Endothelial cell of umbilical vein (primary cell): ENCODE results near the gene AARS2. TPM values are rescaled to one million over a fixed set of nuclear protein-coding genes. Genes with fewer than 3 reads are reported as not detected.

Experiments used
- BruUV-seq: library from RNA; stranded (reverse); fragments of 400-500 nt; replicated peaks from 2 replicates; lab custom pipeline; 2021; lab: Mats Ljungman, UMichigan
- CTCF ChIA-PET: fragments of 300-600, 350-600 bp; sonication (Branson Sonifier 250); formaldehyde crosslinking; loops from one replicate; lab custom pipeline; 2021; ENCODE audit warnings: antibody characterized with exemption, inconsistent platforms; lab: Charles Lee
- POLR2A ChIA-PET: fragments of 300-600, 350-600 bp; sonication (Branson Sonifier 250); formaldehyde crosslinking; loops from one replicate; lab custom pipeline; 2021; ENCODE audit warnings: antibody characterized with exemption, inconsistent platforms; lab: Charles Lee
- DNase-seq: peaks from one replicate; pipeline ENCODE4 v3.0.0-alpha.2; 2011; ENCODE audit warnings: low read depth, low spot score
- FAIRE-seq: peaks from 2 replicates; lab custom pipeline; 2011; peaks lifted over from hg19 to GRCh38; lab: Jason Lieb, UNC
- H2AFZ ChIP-seq: 2 replicates; pipeline ENCODE4 v1.6.0; 2012; ENCODE audit warnings: low read depth, low read length, control low read depth, inconsistent platforms
- H3K27ac ChIP-seq: 2 replicates; pipeline ENCODE4 v1.5.1; 2011; ENCODE audit warnings: low read depth, mild to moderate bottlenecking, control low read depth, low read length, moderate library complexity; ENCODE audit not compliant: insufficient read depth
- H3K27me3 ChIP-seq, 2 experiments: 2 replicates each; pipeline versions ENCODE4 v1.6.0 to v1.6.1; 2011; ENCODE audit warnings: low read length in 2 of 2, mixed read lengths in 1 of 2; ENCODE audit not compliant: control insufficient read depth in 2 of 2, insufficient read depth in 2 of 2
- H3K36me3 ChIP-seq, 2 experiments: 2 replicates in 1 of 2; 3 replicates in 1 of 2; pipeline ENCODE4 v1.5.1; 2011; ENCODE audit warnings: low read length in 2 of 2, mild to moderate bottlenecking in 1 of 2, moderate library complexity in 1 of 2; ENCODE audit not compliant: control insufficient read depth in 2 of 2, insufficient read depth in 2 of 2; ENCODE audit errors: extremely low read depth in 1 of 2
- H3K4me1 ChIP-seq: 3 replicates; pipeline ENCODE4 v1.5.1; 2011; ENCODE audit warnings: mild to moderate bottlenecking, low read length; ENCODE audit not compliant: control insufficient read depth, insufficient read depth; ENCODE audit errors: extremely low read depth
- H3K4me2 ChIP-seq: 2 replicates; pipeline ENCODE4 v1.6.1; 2011; ENCODE audit warnings: low read length, control low read depth, mixed read lengths; ENCODE audit not compliant: insufficient read depth
- H3K4me3 ChIP-seq, 3 experiments: fragments of 200-600 bp in 1 of 3; sonication (generic), shearing (Covaris generic) in 1 of 3; replicated peaks in 1 of 3; 2 replicates each; pipeline ENCODE4 v1.5.1; 2011 to 2016; ENCODE audit warnings: control low read depth in 3 of 3, low read length in 3 of 3, mild to moderate bottlenecking in 2 of 3, inconsistent platforms in 1 of 3, low read depth in 1 of 3, moderate library complexity in 1 of 3; ENCODE audit not compliant: insufficient read depth in 1 of 3
- H3K79me2 ChIP-seq: 2 replicates; pipeline ENCODE4 v1.6.0; 2012; ENCODE audit warnings: low read length, inconsistent platforms; ENCODE audit not compliant: control insufficient read depth, insufficient read depth
- H3K9ac ChIP-seq: replicated peaks from 2 replicates; pipeline ENCODE3; 2011; ENCODE audit warnings: low read length, control low read depth; ENCODE audit not compliant: insufficient read depth; ENCODE audit errors: extremely low read depth
- H3K9me1 ChIP-seq: replicated peaks from 3 replicates; pipeline ENCODE4 v1.6.0; 2011; ENCODE audit warnings: mild to moderate bottlenecking, low read length; ENCODE audit not compliant: control insufficient read depth, insufficient read depth; ENCODE audit errors: extremely low read depth
- H3K9me3 ChIP-seq: replicated peaks from 2 replicates; pipeline ENCODE4 v1.5.1; 2012; ENCODE audit warnings: low read length, inconsistent platforms; ENCODE audit not compliant: control insufficient read depth, insufficient read depth
- H4K20me1 ChIP-seq: replicated peaks from 2 replicates; pipeline ENCODE3; 2011; ENCODE audit warnings: mild to moderate bottlenecking, low read length; ENCODE audit not compliant: control insufficient read depth, insufficient read depth; ENCODE audit errors: extremely low read depth
- CTCF ChIP-seq, 2 donors: IDR thresholded peaks; 1 replicate in 1 of 2; 2 replicates in 1 of 2; pipeline ENCODE4 v1.5.1; 2011; ENCODE audit warnings: low read length in 2 of 2, mild to moderate bottlenecking in 2 of 2, moderate library complexity in 2 of 2, control low read depth in 1 of 2, inconsistent platforms in 1 of 2, low read depth in 1 of 2; ENCODE audit not compliant: insufficient read depth in 1 of 2; ENCODE audit errors: extremely low read depth in 1 of 2
- EZH2 ChIP-seq: IDR thresholded peaks from 2 replicates; pipeline ENCODE4 v1.6.1; 2012; ENCODE audit warnings: borderline replicate concordance, low read depth, mild to moderate bottlenecking, moderate library complexity, low read length, inconsistent platforms; ENCODE audit not compliant: severe bottlenecking
- FOS ChIP-seq: IDR thresholded peaks from 2 replicates; pipeline ENCODE4 v1.6.1; 2011; ENCODE audit warnings: mild to moderate bottlenecking, low read length, moderate library complexity, borderline replicate concordance; ENCODE audit not compliant: insufficient read depth
- GATA2 ChIP-seq: IDR thresholded peaks from 2 replicates; pipeline ENCODE4 v1.7.0; 2011; ENCODE audit warnings: low read depth, mild to moderate bottlenecking, moderate library complexity, mixed read lengths, low read length; ENCODE audit not compliant: insufficient read length, insufficient read depth
- JUN ChIP-seq: IDR thresholded peaks from 2 replicates; pipeline ENCODE4 v1.6.1; 2011; ENCODE audit warnings: borderline replicate concordance, low read depth; ENCODE audit not compliant: insufficient read length, insufficient read depth
- MAX ChIP-seq: IDR thresholded peaks from 2 replicates; pipeline ENCODE4 v1.6.1; 2011; ENCODE audit not compliant: insufficient read depth, insufficient read length
- MYC ChIP-seq: IDR thresholded peaks from one replicate; pipeline ENCODE4 v1.6.1; 2011; ENCODE audit warnings: mild to moderate bottlenecking, low read depth, low read length
- POLR2A ChIP-seq: IDR thresholded peaks from 2 replicates; pipeline ENCODE4 v1.6.1; 2012; ENCODE audit warnings: low read depth, mild to moderate bottlenecking, control low read depth, low read length
- POLR2AphosphoS5 ChIP-seq: IDR thresholded peaks from 2 replicates; pipeline ENCODE4 v1.6.1; 2012; ENCODE audit warnings: low read depth, mild to moderate bottlenecking, control low read depth, low read length, moderate library complexity; ENCODE audit not compliant: insufficient read depth
- dilution Hi-C: fragments of 300-500 bp; cut with MboI; formaldehyde crosslinking; loops from one replicate; pipeline ENCODE4 v1.15.0; 2019; ENCODE audit warnings: low sequenced_read_pairs; ENCODE audit not compliant: extremely low pct_ligation_motif_present
- intact Hi-C: fragments of 100-400 bp; cut with micrococcal nuclease; formaldehyde crosslinking; loops from one replicate; pipeline ENCODE4 v1.10.0; 2022
- polyA plus RNA-seq, 4 experiments: library from polyadenylated mRNA; depleted of rRNA in 3 of 4; stranded (reverse) in 3 of 4; unstranded in 1 of 4; fragments of >200 nt; gene quantifications; 2 replicates each; pipeline versions ENCODE4 v1.2.1 to v1.2.3, GENCODE V29; 2011 to 2012; ENCODE audit warnings: missing spikeins in 1 of 4
- total RNA-seq: library from RNA; stranded (reverse); gene quantifications from 2 replicates; pipeline ENCODE4 v1.2.3, GENCODE V29; 2021

AARS2 gene
- total and polyA plus RNA-seq, 2 donors (not counting 3 experiments of a cell fraction or from before 2014, with no cell fraction given), result 8.3 to 17.9 TPM

- Histone ChIP-seq H3K27ac (no peak overlapping the region), H3K79me2 (no peaks in the 10 kb centered on the region), H3K4me1 (peaks cover 5% of the 10 kb centered on the region), H3K36me3 (peaks cover 13 to 45% of the 10 kb centered on the region in 2 experiments), H3K9me1 (no peaks in the 10 kb centered on the region), H3K9me3 (no peaks in the 10 kb centered on the region), H3K27me3 (peaks cover 11 to 16% of the 10 kb centered on the region in 2 experiments), H2AFZ (no peak overlapping the region), H4K20me1 (no peaks in the 10 kb centered on the region), H3K4me2 (no peak overlapping the region), H3K4me3 (no peak overlapping the region), H3K9ac (no peak overlapping the region)
- FAIRE-seq (no peak), DNase-seq (no peak)
- ChIA-PET CTCF (interaction anchor here (1.6 to 3.5 kb wide), 3 partner anchors 8 to 11 kb away, joined by 5 to 36 read pairs (median 35); partner anchors contain the start of gene AARS2), POLR2A (no interaction called here)
- no TSS peak for BruUV-seq
- intact Hi-C loops (no loop called here), dilution Hi-C loops (no loop called here)
- TF ChIP-seq JUN (no peak), POLR2A (no peak), EZH2 (no peak), FOS (no peak), MYC (no peak), GATA2 (no peak), CTCF (IDR thresholded peaks at IDR 0.05; ENCODE audit: extremely low read depth in 1 of 2, insufficient read depth in 1 of 2, low read depth in 1 of 2, low read length in 2 of 2) (no peak), POLR2AphosphoS5 (no peak), MAX (no peak)
These were observed 11.2 kb downstream of the AARS2 start for GRCh38 chr6:44301782-44302564.
